ENCODE results near the gene H1-8.

Gene H1-8

DNA sequence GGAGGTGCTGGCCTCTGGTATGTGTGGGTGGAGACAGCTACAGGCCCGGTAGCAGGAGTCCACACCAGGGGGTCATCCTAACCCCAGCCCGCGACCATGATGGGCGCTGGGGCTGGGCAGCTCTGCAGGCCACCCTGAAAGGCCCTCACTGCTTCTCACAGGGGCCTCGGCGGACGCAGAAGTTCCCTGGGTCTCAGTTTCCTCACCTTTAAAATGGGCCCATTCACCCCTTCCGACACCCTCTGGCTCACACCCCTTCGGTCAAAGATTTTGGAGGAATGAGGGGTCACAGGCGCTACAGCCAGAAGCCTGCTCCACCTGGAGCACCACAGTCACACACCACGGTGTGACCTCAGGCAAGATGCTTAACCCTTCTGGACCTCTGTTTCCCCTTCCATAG, 55.5 kb downstream of the H1-8 start:
- Histone ChIP-seq H3K27me3 (ENCODE audit: control insufficient read depth, insufficient read depth, low read length) (no peaks in the 10 kb centered on the region), H3K4me1 (ENCODE audit: control insufficient read depth, insufficient read depth, low read length) (peaks cover 26% of the 10 kb centered on the region), H3K27ac (ENCODE audit: low read length) (no peak overlapping the region), H3K4me3 (ENCODE audit: low read length) (no peak overlapping the region), H3K9me3 (ENCODE audit: control insufficient read depth, insufficient read depth, low read length) (no peaks in the 10 kb centered on the region), H3K36me3 (ENCODE audit: control insufficient read depth, insufficient read depth, low read length) (no peaks in the 10 kb centered on the region)
- no CpG with 5 or more reads among the region's 11 CpGs for WGBS (ENCODE audit: insufficient coverage, insufficient read length)
- DNase-seq (ENCODE audit: low read depth, low spot score): no peak

DNA sequence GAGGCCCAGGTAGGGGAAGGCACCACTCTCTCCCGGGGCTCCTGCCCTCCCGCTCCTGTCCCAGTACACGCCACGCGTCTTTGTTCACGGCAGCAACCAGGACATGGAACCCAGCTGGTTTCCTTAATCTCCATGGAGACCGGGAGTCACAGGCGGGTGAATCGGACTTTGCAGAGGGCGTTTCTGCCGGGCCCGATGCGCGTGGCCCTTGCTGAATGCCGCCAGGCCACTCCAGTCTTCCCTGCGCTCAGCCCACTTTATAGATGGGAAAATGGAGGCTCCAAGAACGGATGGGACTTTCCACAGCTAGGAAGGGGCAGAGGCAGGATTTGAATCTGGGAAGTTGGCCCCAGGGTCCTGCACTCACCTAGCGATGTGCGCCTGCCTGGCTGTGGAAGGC, 56.1 kb downstream of the H1-8 start:
- no peaks in the 10 kb centered on the region for H3K27me3 ChIP-seq (ENCODE audit: control insufficient read depth, insufficient read depth, low read length)
- peaks cover 24% of the 10 kb centered on the region for H3K4me1 ChIP-seq (ENCODE audit: control insufficient read depth, insufficient read depth, low read length)
- WGBS (ENCODE audit: insufficient coverage, insufficient read length): no CpG with 5 or more reads among the region's 19 CpGs
- H3K27ac ChIP-seq (ENCODE audit: low read length): no peak overlapping the region
- H3K4me3 ChIP-seq (ENCODE audit: low read length): no peak overlapping the region
- H3K36me3 ChIP-seq (ENCODE audit: control insufficient read depth, insufficient read depth, low read length): no peaks in the 10 kb centered on the region
- no peaks in the 10 kb centered on the region for H3K9me3 ChIP-seq (ENCODE audit: control insufficient read depth, insufficient read depth, low read length)
- no peak for DNase-seq (ENCODE audit: low read depth, low spot score)

DNA sequence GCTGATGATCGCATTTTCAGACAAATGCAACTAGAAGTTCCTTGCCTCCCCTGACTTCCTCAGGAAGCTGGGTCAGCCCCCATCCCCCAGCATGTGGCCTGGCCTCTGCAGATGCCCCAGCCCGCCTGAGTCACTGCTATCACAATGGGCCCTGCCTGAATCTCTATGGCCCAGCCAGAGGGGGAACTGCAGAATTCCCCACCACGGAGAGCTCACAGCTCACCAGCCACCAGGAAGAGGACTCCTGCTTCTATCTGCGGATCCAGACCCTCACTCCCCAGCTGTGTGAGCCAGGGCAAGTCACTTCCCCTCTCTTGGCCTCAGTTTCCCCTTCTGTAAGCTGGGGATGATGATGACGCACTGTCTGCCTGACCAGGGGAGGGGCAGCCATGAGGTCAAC, 56.6 kb downstream of the H1-8 start:
- Histone ChIP-seq H3K4me3 (ENCODE audit: low read length) (no peak overlapping the region), H3K27me3 (ENCODE audit: control insufficient read depth, insufficient read depth, low read length) (no peaks in the 10 kb centered on the region; the same call in 1 of the 2 replicates), H3K27ac (ENCODE audit: low read length) (no peak overlapping the region), H3K9me3 (ENCODE audit: control insufficient read depth, insufficient read depth, low read length) (no peaks in the 10 kb centered on the region), H3K36me3 (ENCODE audit: control insufficient read depth, insufficient read depth, low read length) (no peaks in the 10 kb centered on the region), H3K4me1 (ENCODE audit: control insufficient read depth, insufficient read depth, low read length) (peaks cover 24% of the 10 kb centered on the region)
- DNase-seq (ENCODE audit: low read depth, low spot score): no peak
- WGBS (ENCODE audit: insufficient coverage, insufficient read length): no CpG with 5 or more reads among the region's 5 CpGs

DNA sequence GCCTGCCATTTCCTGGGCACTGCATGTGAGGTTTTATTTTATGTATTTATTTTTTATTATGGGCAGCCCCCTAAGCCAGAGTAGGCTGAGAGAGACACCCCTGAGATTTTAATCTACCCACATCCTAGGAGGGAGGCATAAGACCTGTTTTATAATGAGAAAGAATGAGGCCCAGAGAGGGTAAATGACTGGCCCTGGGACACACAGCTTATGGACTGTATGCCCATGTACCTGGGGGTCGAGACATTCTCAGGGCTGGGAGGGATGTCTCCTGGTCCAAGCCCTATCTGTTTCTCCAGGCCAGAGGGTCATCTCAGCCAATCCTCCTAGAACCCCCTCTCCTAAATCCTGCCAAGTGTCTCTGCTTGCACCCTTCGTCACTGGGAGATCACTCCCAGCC, 57.4 kb downstream of the H1-8 start:
- no peaks in the 10 kb centered on the region for H3K36me3 ChIP-seq (ENCODE audit: control insufficient read depth, insufficient read depth, low read length)
- H3K4me1 ChIP-seq (ENCODE audit: control insufficient read depth, insufficient read depth, low read length): peaks cover 27% of the 10 kb centered on the region
- WGBS (ENCODE audit: insufficient coverage, insufficient read length): no CpG with 5 or more reads among the region's 2 CpGs
- no peak overlapping the region for H3K4me3 ChIP-seq (ENCODE audit: low read length)
- H3K9me3 ChIP-seq (ENCODE audit: control insufficient read depth, insufficient read depth, low read length): no peaks in the 10 kb centered on the region
- H3K27me3 ChIP-seq (ENCODE audit: control insufficient read depth, insufficient read depth, low read length): peaks cover 3% of the 10 kb centered on the region; the same call in 1 of the 2 replicates
- DNase-seq (ENCODE audit: low read depth, low spot score): no peak
- no peak overlapping the region for H3K27ac ChIP-seq (ENCODE audit: low read length)

All from iPS DF 6.9 (cell line).